ENCODE results near the gene PRR23E. TPM values are rescaled to one million over a fixed set of nuclear protein-coding genes. Genes with fewer than 3 reads are reported as not detected.

PRR23E gene
- total RNA-seq, 1 experiment from 2014 or later: not detected

DNA sequence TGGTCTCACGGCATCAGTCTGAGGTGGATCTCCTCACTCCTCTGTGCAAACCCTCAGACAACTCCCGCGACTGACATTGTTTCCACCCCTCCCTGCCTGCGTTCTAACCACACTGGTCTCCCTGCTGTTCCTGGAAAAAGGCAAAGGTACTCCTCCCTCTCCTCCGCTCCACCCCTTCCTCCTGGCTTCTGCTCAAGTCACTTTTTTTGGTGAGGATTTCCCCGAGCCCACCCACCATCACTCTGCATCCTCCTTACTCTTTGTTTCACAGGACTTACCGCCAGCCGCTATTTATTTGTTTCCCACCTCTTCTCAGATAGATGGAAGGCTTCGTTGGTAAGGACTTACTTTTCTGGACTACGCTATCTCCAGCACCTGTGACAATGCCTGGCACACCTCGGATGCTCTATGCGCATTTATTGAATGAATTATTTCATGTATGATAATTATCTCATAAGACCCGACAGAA lies 25.6 kb downstream of the PRR23E start:
- H3K27ac Mint-ChIP-seq (ENCODE audit: unreplicated experiment): no peak overlapping the region
- TF ChIP-seq CTCF (IDR thresholded peaks at IDR 0.05; ENCODE audit: unreplicated experiment): no peak
- H3K9me3 Mint-ChIP-seq (ENCODE audit: low read depth, unreplicated experiment): no peaks in the 10 kb centered on the region
- H3K4me1 Mint-ChIP-seq (ENCODE audit: low read depth, unreplicated experiment): no peaks in the 10 kb centered on the region
- intact Hi-C loops (cut with micrococcal nuclease; ENCODE audit: unreplicated experiment): no loop called here
- BruUV-seq (replicated peaks): no TSS peak
- CTCF ChIA-PET: no interaction called here
- DNase-seq: no peak
- H3K27me3 Mint-ChIP-seq (ENCODE audit: unreplicated experiment): peaks cover 36% of the 10 kb centered on the region
- H3K36me3 Mint-ChIP-seq (ENCODE audit: insufficient read depth, unreplicated experiment): no peaks in the 10 kb centered on the region
- no peak overlapping the region for H3K4me3 Mint-ChIP-seq (ENCODE audit: low read depth, unreplicated experiment)

GRCh38 chr3:127220497-127220896 lies 27.6 kb downstream of the PRR23E start:
- H3K27me3 Mint-ChIP-seq (ENCODE audit: unreplicated experiment): peaks cover 54% of the 10 kb centered on the region
- H3K36me3 Mint-ChIP-seq (ENCODE audit: insufficient read depth, unreplicated experiment): no peaks in the 10 kb centered on the region
- H3K9me3 Mint-ChIP-seq (ENCODE audit: low read depth, unreplicated experiment): no peaks in the 10 kb centered on the region
- CTCF ChIA-PET: no interaction called here
- TF ChIP-seq CTCF (IDR thresholded peaks at IDR 0.05; ENCODE audit: unreplicated experiment): no peak
- H3K4me1 Mint-ChIP-seq (ENCODE audit: low read depth, unreplicated experiment): no peaks in the 10 kb centered on the region
- DNase-seq: no peak
- no peak overlapping the region for H3K4me3 Mint-ChIP-seq (ENCODE audit: low read depth, unreplicated experiment)
- intact Hi-C loops (cut with micrococcal nuclease; ENCODE audit: unreplicated experiment): no loop called here
- BruUV-seq (replicated peaks): no TSS peak
- no peak overlapping the region for H3K27ac Mint-ChIP-seq (ENCODE audit: unreplicated experiment)

DNA sequence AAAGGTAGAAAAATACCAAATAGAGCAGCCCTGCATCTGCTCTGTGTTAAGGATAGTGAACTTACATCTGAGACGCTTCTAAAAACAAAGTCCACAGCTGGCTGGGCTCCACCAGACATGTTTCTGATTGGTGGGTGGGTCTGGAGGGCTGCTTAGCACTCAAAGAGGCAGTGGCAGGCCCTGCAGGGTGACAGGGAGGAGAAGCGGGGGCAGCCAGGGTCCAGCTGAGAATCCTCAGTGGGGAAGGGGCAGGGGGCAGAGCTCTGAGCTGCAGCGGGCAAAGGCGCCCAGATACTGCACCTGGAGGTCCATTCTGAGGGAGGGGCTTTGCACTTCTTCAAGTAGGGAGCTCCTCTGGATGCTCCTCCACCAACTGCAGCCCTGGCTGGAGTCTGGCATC lies 28.1 kb downstream of the PRR23E start:
- Mint-ChIP-seq H3K36me3 (ENCODE audit: insufficient read depth, unreplicated experiment) (no peaks in the 10 kb centered on the region), H3K9me3 (ENCODE audit: low read depth, unreplicated experiment) (no peaks in the 10 kb centered on the region), H3K4me3 (ENCODE audit: low read depth, unreplicated experiment) (no peak overlapping the region), H3K27ac (ENCODE audit: unreplicated experiment) (no peak overlapping the region), H3K27me3 (ENCODE audit: unreplicated experiment) (peaks cover 59% of the 10 kb centered on the region), H3K4me1 (ENCODE audit: low read depth, unreplicated experiment) (peaks cover under 1% of the 10 kb centered on the region)
- no peak for TF ChIP-seq CTCF (IDR thresholded peaks at IDR 0.05; ENCODE audit: unreplicated experiment)
- no TSS peak for BruUV-seq (replicated peaks)
- intact Hi-C loops (cut with micrococcal nuclease; ENCODE audit: unreplicated experiment): no loop called here
- no peak for DNase-seq
- CTCF ChIA-PET: interaction anchor here (1.0 kb wide), 1 partner anchor 10 kb away, joined by 3 read pairs; no protein-coding TSS in a partner anchor

- peaks cover 64% of the 10 kb centered on the region for H3K27me3 Mint-ChIP-seq (ENCODE audit: unreplicated experiment)
- H3K9me3 Mint-ChIP-seq (ENCODE audit: low read depth, unreplicated experiment): no peaks in the 10 kb centered on the region
- H3K27ac Mint-ChIP-seq (ENCODE audit: unreplicated experiment): no peak overlapping the region
- intact Hi-C loops (cut with micrococcal nuclease; ENCODE audit: unreplicated experiment): no loop called here
- no peak for TF ChIP-seq CTCF (IDR thresholded peaks at IDR 0.05; ENCODE audit: unreplicated experiment)
- DNase-seq: no peak
- H3K4me3 Mint-ChIP-seq (ENCODE audit: low read depth, unreplicated experiment): no peak overlapping the region
- no peaks in the 10 kb centered on the region for H3K36me3 Mint-ChIP-seq (ENCODE audit: insufficient read depth, unreplicated experiment)
- CTCF ChIA-PET: interaction anchor here (1.0 kb wide), 1 partner anchor 10 kb away, joined by 3 read pairs; no protein-coding TSS in a partner anchor
- peaks cover 6% of the 10 kb centered on the region for H3K4me1 Mint-ChIP-seq (ENCODE audit: low read depth, unreplicated experiment)
- BruUV-seq (replicated peaks): no TSS peak
These were observed 28.6 kb downstream of the PRR23E start for GRCh38 chr3:127221446-127222035.
